Lower leg skin (tissue), 4 donors: ENCODE data around the gene RNF217. TPM values are rescaled to one million over a fixed set of nuclear protein-coding genes. Genes with fewer than 3 reads are reported as not detected.
A peak's percentile ranks its signal among the peaks of the same experiment; 100 is the strongest.

Experiments
- DNase-seq, 2 donors: peaks; one replicate each; pipeline ENCODE4 v3.0.0-alpha.2; 2019; ENCODE audit warnings: low spot score in 2 of 2
- H3K4me3 ChIP-seq: fragments of 200-600 bp; sonication (generic); 2 replicates; pipeline ENCODE4 v1.5.1; 2017; ENCODE audit warnings: mild to moderate bottlenecking, low read depth; ENCODE audit not compliant: poor library complexity, severe bottlenecking
- POLR2A ChIP-seq, 2 donors: fragments of 450-650 bp; IDR thresholded peaks; one replicate each; pipeline ENCODE4 v1.6.1; 2016 to 2017; ENCODE audit warnings: antibody characterized with exemption in 2 of 2, mild to moderate bottlenecking in 1 of 2, moderate library complexity in 1 of 2
- WGBS, 2 donors: methylation state at CpG; one replicate each; pipeline ENCODE4 v1.1.5; 2018; 5-methylcytosine and 5-hydroxymethylcytosine counted together
- intact Hi-C: fragments of 100-400 bp; cut with DNase I; formaldehyde crosslinking; loops from one replicate; pipeline ENCODE4 v1.15.0; 2023; ENCODE audit warnings: low total_unique reads
- total RNA-seq, 4 donors: library from RNA; depleted of rRNA; stranded (reverse); fragments of >200 nt; gene quantifications; one replicate each; pipeline ENCODE4 v1.1.0, GENCODE V29; 2016
- TF ChIP-seq, protein P1 (sequence below), 3 donors: fragments of 450-650 bp; IDR thresholded peaks; one replicate each; pipeline ENCODE4 v1.5.1; 2016; ENCODE audit warnings: antibody characterized with exemption in 3 of 3, mild to moderate bottlenecking in 3 of 3, moderate library complexity in 2 of 3

The RNF217 gene
- total RNA-seq, 4 donors from 2014 or later = 17.2 to 35.2 (median 25.1) TPM

DNA sequence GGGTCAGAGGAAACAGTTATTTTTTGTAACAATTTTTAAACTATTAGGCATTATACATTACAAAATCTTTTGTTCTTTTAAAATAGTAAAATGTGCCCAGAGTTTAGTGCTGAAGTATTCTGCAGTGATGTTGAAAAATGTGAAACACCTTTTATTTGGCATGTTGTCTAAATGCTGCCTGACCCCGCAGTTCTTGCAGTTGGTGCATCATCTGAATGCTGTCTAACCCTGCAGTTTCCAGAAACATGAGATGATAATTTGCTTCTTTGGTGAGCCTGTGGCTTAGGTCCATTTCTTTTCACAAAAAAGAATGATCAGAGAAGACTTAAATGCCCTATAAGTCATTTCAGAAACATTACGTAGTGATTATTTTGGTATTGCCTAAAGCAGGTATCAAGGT lies 82.4 kb downstream of the RNF217 start:
- H3K4me3 ChIP-seq = no peak overlapping the region
- no peak for DNase-seq
- TF ChIP-seq, protein P1, sequence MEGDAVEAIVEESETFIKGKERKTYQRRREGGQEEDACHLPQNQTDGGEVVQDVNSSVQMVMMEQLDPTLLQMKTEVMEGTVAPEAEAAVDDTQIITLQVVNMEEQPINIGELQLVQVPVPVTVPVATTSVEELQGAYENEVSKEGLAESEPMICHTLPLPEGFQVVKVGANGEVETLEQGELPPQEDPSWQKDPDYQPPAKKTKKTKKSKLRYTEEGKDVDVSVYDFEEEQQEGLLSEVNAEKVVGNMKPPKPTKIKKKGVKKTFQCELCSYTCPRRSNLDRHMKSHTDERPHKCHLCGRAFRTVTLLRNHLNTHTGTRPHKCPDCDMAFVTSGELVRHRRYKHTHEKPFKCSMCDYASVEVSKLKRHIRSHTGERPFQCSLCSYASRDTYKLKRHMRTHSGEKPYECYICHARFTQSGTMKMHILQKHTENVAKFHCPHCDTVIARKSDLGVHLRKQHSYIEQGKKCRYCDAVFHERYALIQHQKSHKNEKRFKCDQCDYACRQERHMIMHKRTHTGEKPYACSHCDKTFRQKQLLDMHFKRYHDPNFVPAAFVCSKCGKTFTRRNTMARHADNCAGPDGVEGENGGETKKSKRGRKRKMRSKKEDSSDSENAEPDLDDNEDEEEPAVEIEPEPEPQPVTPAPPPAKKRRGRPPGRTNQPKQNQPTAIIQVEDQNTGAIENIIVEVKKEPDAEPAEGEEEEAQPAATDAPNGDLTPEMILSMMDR (IDR thresholded peaks at IDR 0.05) = no peak
- TF ChIP-seq POLR2A (IDR thresholded peaks at IDR 0.05) = no peak
- intact Hi-C loops = no loop called here
- WGBS, 2 donors = 62 to 69% methylated on average over 2 of the region's 2 CpGs

DNA sequence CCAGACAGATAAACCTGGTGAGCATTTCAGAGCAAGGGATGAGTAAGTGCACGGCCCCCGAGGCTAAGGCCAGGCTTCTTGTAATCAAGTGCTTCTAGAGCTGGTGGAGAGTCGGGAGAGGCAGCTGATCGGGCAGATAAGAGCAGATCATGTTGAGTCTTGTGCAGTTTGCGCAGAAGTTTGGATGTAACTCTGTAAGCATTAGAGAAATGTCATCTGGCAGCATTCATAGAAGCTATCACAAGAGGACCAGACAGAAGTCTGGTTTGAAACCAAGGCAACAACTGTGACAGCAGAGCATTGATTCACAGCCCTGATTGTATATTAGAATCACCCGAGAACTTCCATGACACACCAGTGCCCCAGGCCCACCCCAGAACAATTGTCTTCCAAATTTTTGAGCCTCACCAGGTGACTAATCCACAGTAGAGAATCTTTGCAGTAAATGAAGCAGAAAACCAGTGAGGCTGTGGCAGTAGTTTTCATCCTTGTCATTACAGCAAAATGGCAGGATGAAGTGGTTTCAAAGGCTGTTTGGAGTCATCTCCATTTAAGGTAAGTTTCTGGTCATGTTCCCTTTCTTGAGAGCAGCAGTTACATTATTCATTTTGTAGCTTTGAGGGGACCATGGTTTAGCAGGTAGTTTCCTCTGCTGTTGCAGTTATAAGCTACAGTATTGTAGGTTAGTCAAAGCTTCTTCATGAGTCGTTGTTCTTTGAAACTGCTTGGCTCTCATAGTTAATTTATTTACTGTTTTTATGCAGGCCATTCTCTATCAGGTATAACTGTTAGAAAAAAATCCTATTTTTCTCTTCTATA lies 84.1 kb downstream of the RNF217 start:
- peak; percentile 85 to 89 for DNase-seq
- WGBS, 2 donors = 52 to 60% methylated on average over 7 of the region's 7 CpGs
- no peak for TF ChIP-seq POLR2A (IDR thresholded peaks at IDR 0.05)
- TF ChIP-seq, protein P1 (IDR thresholded peaks at IDR 0.05) = no peak
- intact Hi-C loops = no loop called here
- H3K4me3 ChIP-seq = no peak overlapping the region

DNA sequence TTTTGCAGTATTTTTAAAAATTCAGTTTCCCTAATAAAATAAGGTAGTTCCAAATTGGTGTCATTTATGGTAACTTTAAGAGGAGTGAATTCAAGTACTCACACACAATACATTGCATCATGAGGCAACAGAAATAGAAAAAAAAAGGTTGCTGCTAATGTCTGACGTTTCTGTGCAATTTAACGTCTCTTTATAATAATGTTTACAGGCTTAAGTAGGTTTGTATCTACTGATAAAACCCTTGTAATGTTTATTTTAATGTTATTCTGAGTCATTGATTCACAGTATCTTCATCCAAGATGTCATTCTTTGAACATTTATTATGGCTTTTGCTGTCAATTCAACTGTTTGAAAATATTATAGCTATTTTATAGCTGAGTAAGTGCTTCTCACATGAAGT lies 86.0 kb downstream of the RNF217 start:
- TF ChIP-seq, protein P1 (IDR thresholded peaks at IDR 0.05) = no peak
- TF ChIP-seq POLR2A (IDR thresholded peaks at IDR 0.05) = no peak
- WGBS, 2 donors = 58 to 63% methylated on average over 2 of the region's 2 CpGs
- H3K4me3 ChIP-seq = no peak overlapping the region
- no peak for DNase-seq
- intact Hi-C loops = no loop called here

DNA sequence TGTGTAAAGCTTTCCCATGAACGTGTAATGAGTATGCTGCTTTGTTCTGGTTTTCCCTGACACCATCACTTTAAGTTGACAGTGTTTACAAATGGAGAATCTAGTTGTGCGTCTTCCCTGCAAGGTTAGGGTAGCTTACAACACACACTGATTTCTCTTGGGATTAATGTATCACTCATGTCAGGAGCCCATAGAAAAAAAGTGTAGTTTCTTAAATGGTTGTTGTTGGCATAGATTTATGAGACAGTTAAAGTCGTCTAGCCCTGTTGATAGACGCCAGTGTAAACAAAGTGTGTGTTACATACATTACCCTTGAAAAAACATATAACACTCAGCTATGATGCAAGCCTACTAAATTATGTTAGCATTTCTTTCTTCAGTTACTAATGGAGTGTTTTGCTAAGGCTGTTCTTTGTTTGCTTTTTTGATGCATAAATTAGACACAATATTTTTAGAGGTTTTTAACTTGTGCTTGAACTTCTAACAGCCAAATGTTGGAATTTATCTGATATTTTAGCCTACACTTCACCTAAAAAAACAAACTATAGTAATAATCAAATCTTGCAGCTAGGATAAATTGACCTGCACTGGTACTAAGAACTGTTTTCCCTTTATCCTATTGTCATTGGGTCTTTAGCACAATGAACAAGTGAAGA lies 88.6 kb downstream of the RNF217 start:
- no peak overlapping the region for H3K4me3 ChIP-seq
- 54 to 56% methylated on average over 4 of the region's 4 CpGs for WGBS, 2 donors
- TF ChIP-seq POLR2A (IDR thresholded peaks at IDR 0.05) = no peak
- TF ChIP-seq, protein P1 (IDR thresholded peaks at IDR 0.05) = no peak
- intact Hi-C loops = no loop called here
- DNase-seq = no peak

DNA sequence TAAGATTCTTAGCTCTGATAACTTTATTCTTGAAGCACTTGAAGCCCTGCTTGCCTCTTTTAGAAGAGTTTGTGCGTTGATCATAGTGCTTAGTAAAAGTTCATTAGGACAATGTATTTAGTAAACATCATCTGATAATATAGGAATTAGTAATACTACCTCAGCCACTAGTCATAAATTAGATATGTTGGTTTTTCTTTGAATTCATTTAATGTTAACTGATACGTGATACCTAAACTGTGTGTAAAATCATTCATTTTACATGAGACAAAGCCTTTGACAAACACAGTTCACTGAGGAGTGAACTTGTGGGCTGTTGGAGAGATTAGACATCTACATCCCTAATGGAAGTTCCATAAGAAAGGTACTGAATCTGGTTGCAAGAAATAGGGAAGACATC lies 91.6 kb downstream of the RNF217 start:
- 95 to 96% methylated on average over 2 of the region's 2 CpGs for WGBS, 2 donors
- no peak for DNase-seq
- TF ChIP-seq POLR2A (IDR thresholded peaks at IDR 0.05) = no peak
- TF ChIP-seq, protein P1 (IDR thresholded peaks at IDR 0.05) = no peak
- H3K4me3 ChIP-seq = no peak overlapping the region
- intact Hi-C loops = loop anchor here (2.0 kb wide), 1 partner anchor 61 kb away; no protein-coding TSS in a partner anchor
